OCI-LY7 (cell line): ENCODE measurements around the gene CIC.

ENCODE experiments used
- CTCF ChIP-seq: fragments of 200-600 bp; sonication (generic); conservative IDR thresholded peaks from 2 replicates; pipeline ENCODE4 v1.5.1; 2014; ENCODE audit warnings: mild to moderate bottlenecking, antibody characterized with exemption, low read length, moderate library complexity, mixed read lengths
- EZH2phosphoT487 ChIP-seq: fragments of 200-600 bp; sonication (generic); IDR thresholded peaks from 2 replicates; pipeline ENCODE4 v1.6.1; 2018; ENCODE audit warnings: low read depth, borderline replicate concordance, mild to moderate bottlenecking, mixed run types, antibody characterized with exemption, low read length, moderate library complexity, mixed read lengths

- TF ChIP-seq CTCF = no peak
- TF ChIP-seq EZH2phosphoT487 = no peak
Measured at GRCh38 chr19:42297039-42297438, 28.0 kb downstream of the CIC start.
